ENCODE results near the gene GGCX.
A peak's percentile ranks its signal among the peaks of the same experiment; 100 is the strongest.
"Not testable (repeated sequence)": the region's sequence is repeated elsewhere in the genome, so short reads cannot be mapped to it uniquely, and the experiment has no call there.

The GGCX gene

DNA sequence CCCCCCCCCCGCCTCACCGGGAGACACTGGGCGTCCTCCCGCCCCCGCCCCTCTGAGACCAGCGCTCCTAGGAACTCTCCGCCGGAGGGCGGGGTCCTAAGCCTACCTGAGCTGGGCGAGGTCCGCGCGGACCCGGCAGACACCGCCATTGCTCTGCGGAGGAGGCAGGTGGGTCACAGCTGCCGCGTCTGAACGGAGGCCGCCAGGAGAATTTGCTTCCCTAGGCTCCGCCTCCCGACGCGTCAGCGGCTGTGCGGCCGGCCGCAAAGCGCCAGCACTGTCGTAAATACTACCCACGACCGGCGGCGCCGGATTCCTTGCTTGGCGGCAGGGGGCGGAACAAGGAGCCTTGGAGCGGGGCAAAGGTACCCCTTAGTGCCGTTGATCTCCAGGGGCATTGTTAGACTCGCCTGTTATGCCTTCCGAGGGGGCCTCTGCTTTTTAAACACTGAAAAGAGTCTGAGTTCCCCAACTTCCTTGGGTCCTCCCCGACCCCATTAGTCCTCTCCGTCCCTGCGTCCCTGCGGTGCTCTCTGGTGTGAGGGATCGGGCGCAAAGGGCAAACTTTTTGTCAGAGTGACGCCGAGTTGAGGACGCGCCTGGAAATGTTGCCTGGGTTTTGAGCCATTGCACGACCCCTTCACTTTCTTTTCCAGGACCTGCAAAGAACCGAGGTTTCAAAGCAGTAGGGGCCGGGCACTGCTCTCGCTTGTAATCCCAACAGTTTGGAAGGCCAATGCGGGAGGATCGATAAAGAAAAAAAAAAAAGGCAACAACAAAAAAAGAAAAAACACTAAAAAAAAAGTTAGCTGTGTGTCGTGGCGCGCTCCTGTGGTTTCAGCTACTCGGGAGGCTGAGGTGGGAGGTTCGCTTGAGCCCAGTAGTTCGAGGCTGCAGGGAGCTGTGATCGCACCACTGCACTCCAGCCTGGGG, at the start of gene GGCX:
Gene GGCX (minus strand): TSS at position 214 of the 933 bp plus-strand sequence. CDS start 65 bp downstream, at position 149.
- DNase-seq (ENCODE audit: low read depth), result peak; percentile 89

DNA sequence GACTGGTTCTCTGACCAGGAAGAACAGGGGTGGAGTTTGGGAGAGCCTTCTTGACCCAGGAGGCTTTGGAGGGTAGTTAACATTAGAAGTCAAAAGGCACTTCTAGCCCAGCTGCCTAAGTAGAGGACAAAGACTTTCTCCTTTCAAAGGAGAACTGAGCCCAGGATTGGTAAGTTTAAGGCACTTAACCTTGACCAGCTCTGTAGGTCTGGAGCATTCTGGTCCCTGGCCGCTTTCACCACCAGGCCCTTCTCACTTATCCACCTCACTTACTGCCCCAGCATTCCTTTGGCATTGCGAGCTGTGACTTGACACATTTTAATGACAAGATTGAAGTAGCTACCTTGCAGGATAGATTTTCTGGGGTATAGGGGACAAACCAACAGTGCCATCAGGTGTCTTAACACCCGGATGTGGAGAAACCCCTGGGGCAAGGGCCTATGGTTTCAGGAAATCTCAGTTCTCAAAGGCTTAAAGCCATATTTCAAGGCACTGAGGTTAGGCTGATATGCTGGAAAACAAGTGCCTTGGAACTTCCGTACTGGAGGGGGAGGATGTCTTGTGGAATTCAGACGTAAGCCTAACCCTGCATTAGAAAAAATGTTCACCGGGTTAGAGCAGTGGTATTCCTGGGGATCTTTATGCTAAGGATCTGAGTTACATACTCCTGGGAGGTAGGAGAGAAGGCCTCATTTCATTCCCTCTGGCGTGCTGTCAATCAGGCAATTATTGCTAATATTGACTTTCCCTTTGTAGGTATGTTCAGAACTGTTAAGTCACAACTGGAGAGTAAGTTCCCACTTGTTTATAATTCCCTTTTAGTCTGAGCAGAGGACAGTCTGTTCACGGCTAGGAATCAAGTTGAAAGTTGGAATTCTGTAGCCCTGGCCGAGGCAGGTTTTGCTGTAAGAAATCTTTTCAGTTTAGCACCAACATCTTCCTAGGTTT, 46.2 kb upstream of the GGCX start:
- no peak for DNase-seq (ENCODE audit: low read depth)

DNA sequence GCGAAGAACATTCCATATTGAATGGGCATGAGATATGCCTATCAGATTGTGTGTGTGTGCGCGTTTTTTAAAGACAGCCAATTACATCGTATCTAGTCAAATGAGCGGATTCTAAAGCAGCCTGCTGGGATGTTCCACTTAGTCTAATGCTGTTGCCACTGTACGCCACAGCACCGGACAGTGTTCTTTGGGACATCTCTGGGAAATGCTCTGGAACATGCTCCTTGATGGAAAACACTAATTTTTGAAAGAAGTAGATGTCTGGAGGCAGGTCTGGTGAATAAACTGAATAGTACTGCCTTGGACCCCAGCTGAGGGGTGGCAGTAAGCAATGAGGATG, 44.8 kb upstream of the GGCX start:
- DNase-seq (ENCODE audit: low read depth), result no peak

DNA sequence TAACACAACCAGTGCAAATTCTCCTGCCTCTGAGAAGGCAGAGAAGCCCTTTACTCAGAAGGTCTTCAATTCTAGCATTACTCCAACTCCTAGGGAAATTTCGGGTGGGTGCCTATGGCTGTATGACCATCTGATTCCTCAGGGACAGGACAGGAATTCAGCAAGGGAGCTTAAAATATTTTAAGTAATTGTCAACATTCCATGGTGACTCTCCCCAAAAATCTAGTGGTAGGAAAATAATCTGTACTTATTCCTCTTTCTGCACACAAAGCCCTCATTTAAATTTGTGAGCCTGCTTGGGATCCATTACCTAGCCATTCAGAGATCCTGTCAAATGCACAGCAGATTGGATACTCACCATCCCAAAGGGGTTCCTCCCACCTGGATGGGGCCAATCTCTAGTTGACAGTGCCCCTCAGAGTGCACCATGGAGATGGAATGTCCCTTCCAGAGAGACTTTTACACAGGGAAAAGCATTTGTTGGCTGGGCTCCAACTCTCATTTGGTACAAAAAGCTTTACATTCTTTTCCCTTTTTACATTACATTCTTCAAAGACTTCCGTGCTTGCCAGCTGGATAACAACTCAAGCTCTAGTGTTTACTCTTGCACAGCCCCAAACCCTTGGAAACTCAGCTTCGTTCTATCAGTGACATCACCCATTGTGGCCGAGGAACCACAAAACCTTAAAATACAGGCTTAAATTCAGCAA, 44.3 kb upstream of the GGCX start:
- DNase-seq (ENCODE audit: low read depth), result no peak

DNA sequence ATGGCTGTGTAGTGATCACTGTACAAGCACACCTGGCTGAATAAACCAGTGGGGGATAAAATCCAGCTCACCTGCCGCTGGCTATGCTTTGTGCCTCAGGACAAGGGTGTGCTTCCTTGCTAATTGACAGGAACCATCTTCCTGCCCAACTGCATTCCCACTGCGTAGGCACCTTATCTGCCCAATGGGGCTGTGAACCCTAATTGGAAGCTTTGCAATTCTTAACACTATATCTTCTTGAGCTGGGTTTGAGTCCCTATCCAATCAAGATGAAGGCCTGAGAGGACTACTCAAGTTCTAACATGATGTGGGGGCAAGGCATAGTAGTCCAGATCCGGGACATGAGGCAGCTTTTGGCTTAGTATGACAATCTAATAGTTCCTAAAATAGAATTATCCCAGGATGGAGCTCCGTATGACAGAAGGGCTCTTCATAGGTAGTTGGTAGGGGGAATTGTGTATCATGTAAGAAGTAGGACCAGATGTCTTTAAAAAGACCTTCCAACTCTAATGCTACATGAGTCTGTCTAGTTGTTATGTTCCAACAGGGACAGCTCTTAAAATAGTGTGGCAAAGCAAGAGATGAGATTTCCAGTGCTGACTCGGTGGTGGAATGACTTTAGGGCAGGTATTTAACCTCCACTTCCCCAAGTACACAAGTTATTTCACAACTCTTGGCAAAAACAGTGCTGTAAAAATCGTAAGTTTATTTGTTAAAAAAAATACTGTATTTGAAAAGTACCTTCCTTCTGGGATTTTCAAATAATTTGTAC, 43.5 kb upstream of the GGCX start:
- no peak for DNase-seq (ENCODE audit: low read depth)

DNA sequence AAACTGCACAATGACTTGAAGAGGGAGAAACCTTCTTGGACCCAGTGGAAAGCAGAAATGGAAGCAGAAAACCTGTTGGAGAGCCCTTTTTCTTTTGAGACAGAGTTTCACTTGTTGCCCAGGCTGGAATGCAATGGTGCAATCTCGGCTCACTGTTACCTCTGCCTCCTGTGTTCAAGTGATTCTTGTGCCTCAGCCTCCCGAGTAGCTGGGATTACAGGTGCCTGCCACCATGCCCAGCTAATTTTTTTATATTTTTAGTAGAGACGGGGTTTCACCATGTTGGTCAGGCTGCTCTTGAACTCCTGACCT, 42.8 kb upstream of the GGCX start:
- DNase-seq (ENCODE audit: low read depth), result not testable (repeated sequence)

DNA sequence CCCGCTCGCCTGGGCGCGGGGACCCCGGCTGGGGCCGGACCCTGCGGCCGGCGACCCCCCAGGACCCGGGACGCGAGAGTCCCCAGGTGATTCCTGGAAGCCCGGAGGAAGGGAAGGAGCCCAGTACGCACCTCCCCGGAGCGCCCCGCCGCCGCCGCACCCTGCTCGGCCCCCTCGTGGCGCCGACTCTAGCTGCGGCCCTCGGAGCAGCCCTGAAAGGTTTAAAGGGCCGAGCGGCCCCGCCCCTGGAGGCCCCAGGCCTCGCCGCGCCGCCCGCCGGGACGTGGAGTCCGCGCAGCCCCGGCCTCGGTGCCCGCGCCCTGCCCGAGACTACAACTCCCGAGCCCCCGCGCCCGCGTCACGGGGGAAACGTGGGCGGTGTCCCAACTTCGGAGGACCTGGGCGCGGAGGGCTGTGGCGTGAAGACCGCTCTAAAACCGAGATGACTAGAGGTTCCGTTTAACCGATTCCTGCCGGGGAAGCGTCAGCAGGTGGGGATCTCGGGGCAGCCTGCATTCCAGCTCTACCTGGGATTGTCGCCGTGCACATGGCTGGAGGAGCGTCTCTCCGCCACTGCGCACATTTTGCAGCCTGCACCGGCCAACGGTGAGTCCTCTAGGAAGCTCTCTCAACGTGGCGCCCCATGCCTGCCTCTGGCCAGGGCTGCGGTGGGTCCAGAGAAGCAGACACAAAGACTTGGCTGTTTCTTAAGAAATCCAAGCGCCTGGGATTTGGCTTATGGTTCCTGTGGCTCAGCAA, 41.4 kb upstream of the GGCX start, which contains the start of gene TMEM150A:
Gene TMEM150A (minus strand): TSS at position 223 of the 759 bp plus-strand sequence. CDS start 750 bp downstream, outside the sequence.
- DNase-seq (ENCODE audit: low read depth), result peak; percentile 72

DNA sequence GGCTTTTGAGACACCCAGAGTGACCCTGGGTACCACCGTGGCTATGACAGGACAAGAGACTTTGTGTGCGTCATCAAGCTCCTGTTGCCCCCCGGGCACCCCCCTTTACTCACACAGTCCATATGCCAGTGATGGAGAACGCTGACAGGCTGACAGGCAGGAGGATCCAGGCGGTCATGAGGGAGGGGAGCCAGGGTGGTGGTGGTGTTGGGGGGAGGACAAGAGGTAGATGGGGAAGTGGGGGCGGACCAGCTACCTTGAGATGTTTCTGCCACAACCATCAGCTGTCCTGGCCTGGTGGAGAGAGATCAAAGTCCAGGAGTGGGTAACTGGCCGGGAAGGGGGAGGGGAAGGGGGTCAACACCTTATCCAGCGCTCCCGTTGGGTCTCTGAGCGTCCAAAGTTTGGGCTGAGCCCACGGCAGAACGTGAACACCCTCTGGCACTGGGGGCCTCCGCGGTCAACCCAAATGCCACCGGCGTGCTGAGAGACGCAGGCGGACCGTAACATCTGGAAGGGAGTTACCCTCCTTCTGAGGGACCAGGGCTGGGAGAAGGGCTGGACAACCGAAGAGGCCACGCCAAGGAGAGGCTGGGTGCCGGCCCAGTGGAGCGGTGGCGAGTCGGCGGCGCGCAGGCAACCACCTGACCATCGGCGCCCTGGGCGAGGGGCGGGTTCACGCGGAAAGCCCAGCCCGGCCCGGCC, 40.6 kb upstream of the GGCX start:
- no peak for DNase-seq (ENCODE audit: low read depth)

DNA sequence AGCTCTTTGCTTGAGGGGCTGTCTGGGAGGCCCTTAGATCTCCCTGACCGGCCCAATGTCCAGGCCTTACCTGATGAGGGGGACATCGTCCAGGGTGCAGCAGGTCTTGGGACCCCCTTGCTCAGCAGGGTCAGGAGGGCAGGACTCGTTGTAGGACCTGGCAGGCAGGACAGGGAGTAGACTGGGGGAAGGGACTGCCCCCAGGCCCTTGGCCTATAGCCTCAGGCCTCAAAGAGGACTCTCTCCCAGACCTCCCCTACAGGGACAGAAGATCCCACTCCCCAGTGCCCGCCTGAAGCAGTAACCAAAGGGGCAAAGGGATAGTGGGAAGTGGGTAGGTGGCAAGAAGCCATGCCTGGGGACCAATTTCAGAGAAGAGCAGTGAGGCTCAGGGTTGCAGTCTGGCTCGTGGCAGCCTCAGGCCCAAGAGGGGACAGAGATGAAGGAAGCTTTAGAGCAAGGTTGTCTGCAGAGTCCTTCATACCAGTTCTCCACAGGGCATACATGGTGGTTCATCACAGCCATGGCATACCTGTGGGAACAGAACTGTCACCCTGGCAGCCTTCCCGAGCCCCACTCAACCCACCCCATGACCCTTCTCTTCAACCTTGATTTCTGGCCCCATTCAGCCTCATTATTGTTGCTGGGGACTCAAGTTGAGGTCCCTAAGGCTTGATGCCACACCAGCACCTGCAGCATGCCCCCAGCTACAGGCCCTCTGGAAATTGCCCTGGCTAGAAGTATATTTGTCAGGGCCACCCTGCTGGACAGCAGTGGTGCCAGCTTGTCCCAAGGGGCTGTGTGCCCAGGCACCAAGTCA, 39.9 kb upstream of the GGCX start:
- no peak for DNase-seq (ENCODE audit: low read depth)

DNA sequence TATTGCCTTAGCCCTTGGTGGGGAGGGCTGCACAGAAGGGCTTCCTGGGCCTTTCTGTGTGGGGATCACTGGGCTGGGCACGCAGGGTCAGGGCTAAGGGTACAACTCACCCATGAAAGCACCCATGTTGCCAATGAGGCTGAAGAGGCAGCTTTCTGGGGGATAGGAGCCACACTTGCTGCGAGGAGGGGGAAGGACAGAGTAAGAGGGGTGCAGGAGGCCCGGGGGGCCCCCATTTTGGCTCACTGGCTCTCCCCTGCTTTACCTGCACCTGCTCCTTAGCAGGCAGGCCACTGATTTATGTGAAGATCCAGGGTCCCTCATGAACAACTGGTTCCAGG, 38.9 kb upstream of the GGCX start:
- DNase-seq (ENCODE audit: low read depth), result no peak

DNA sequence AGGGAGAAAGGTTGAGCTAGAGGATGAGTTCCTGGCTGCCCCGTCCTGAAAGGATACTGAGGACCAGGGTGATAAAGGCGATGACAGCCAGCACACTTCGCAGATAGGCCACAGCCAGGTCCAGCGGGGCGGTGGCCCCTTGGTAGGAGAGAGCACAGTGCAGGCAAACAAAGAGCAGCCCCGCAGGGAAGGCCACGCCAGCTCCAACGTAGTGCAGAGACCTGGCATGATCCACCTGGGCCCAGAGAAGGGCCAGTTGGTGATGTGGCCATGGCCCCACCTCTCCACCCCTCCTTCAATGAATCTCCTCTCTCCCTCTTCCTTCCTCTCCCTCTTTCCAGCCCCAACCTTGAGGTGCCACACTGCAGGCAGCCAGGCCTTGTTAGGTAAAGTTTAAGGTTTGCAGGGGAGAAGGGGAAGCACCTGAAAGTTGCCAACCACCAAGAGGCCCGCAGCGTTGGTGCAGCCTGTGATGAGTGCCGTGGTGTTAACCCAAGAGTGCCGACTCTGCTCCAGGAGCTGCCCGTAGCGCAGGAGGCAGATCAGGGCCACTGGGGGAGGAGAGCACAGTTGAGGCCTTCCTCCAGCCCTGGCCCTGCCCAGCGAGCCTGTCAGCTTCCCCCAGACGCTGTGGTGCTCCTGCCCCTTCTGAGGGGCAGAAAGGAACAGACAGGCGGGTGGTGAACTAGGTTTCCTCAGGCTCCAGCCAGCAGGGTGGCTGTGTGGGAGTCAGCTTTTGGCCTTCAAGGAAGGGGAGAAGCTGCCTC, 38.4 kb upstream of the GGCX start:
- no peak for DNase-seq (ENCODE audit: low read depth)

DNA sequence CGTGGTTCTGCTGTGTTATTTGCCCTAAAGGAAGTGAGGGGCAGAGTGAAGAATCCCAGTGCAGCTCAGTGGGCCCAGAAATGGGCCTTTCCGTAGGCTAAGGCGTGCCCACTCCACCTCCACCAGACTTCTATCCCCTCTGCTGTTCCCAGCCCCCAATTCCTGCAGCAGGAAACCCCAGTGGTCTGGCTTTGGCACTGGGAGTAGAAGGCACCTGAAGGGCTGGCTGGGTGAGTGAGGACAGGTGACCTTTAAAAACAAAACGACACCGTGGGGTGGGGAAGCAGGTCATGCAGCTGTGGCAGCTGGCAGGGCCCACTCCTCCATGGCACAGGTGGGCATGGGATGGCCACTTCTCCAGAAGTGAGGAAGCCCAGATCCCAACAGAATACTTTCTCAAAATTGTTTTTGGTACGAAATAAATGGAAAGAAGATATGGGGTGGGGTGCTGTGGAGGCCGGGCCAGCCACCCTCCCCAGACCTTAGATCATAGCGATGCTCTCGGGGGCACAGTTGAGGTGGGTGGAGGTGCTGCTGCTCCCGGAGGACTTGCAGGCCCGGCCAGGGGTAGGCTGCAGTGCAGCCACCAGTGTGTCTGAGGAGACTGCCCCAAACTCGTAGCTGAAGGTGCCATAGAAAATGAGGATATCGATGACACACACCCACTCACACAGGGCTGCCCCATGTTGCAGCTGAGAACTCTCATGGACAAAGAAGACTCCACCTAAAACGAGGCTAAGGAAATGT, 37.5 kb upstream of the GGCX start:
- no peak for DNase-seq (ENCODE audit: low read depth)

DNA sequence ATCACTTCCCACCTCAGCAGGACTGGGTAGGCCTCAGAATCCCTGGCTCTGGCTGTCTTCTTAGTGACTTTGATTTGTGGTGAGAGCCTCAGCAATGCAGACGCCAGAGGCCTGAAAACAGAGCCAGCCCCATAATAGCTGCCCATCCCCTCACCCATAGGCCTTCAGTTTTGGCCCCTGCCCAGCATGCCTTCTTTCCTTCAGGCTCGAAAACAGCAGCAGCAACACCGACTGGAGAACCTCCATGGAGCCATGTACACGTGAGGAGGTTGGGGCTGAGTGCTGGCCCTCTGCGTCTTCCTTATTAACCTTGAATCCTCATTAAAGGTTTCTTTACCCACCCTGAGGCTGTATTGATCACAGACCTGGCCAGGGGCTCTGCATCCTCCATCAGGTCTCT, 35.9 kb upstream of the GGCX start:
- DNase-seq (ENCODE audit: low read depth), result no peak

DNA sequence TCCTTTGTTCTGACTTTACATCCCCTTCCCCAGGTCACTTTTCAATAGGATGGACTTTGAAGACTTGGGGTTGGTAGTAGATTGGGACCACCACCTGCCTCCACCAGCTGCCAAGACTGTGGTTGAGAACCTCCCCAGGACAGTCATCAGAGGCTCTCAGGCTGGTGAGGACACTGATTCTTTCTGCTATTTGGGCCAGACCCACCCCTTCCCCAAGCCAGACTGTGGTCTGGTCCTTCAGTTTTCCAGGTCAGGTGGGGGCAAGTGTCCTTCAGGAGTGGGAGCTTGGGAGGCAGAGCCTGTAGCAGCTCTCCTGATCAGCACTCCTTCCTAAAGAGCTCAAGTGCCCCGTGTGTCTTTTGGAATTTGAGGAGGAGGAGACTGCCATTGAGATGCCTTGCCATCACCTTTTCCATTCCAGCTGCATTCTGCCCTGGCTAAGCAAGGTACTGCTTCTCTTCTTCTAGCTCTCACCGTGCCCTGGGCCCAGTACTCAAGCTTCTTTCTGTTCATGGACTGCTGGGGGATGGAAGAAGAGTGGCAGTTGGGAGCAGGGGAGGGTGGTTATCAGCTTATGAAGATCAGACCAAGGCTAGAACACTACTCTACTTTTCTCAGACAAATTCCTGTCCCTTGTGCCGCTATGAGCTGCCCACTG, 35.3 kb upstream of the GGCX start:
- no peak for DNase-seq (ENCODE audit: low read depth)

DNA sequence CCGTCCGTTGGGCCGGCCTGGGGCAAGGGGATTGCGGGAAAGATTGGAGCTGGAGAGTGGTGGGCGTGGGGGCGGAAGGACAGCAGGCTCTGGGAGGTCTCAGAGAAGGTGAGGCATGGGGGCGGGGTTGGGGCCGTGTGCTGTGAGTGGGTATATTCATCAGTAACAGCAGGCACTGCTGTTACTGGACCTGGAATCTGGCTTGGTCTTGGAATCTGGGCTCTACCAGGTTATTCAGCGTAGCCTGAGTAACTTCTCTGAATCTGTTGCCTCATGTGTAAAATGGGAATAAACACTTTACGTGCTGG, 34.7 kb upstream of the GGCX start:
- no peak for DNase-seq (ENCODE audit: low read depth)

DNA sequence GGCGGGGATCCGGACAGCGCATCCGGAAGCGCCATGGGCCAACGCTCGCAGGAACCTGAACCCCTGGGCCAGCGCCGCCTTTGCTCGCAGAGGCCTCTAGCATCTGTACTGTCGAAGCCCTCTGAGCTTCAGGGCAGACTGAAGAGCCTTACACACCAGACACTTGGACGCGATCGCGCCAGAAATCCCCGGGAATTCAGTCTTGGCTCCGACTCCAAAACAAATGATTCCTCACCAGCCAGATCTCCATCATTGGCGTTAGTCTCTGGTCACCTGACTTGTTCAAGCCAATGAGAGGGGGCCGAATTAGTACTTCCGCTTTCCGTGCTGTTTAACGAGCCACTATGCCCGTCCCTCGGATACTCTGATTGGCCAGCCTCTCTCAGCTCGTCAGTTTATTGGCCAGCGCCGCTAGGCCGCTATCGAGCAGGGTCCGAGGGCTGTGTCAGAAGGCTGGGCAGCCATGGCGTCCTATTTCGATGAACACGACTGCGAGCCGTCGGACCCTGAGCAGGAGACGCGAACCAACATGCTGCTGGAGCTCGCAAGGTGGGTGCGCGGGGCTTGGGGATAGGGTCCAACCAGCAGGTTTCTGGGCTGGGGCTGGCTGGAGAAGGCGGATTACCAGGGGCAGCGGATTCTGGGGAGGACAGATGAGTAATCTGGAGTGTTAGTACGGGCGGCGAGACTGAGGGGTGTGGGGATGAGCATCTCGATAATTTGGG, 34.2 kb upstream of the GGCX start, which contains the start of gene RNF181:
Gene RNF181 (plus strand): TSS at position 445 of the 725 bp plus-strand sequence. CDS start 19 bp downstream, at position 464.
- peak; percentile 62 for DNase-seq (ENCODE audit: low read depth)
